ENCODE results near the gene BCL11A. TPM values are rescaled to one million over a fixed set of nuclear protein-coding genes. Genes with fewer than 3 reads are reported as not detected.

The BCL11A gene
- total RNA-seq, 1 donor from 2014 or later: 30.9 TPM

DNA sequence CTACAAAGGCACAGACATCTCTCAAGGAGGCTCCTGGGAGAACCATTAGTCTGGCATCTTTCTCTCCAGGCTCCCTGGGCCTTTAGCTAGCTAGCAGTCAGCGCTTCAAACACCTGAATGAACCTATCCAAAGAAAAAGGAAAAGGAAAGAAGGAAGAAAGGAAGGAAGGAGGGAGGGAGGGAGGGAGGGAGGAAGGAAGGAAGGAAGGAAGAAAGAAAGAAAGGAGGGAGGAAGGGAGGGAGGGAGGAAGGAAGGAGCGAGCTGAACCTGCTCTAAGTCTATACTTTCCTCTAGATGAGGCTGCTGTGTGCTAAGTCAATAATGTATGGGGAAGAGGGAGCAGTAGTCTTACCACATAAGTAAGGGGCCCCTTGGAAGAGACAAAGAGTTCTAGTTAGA, 5.1 kb upstream of the BCL11A start:
- DNase-seq: no peak

DNA sequence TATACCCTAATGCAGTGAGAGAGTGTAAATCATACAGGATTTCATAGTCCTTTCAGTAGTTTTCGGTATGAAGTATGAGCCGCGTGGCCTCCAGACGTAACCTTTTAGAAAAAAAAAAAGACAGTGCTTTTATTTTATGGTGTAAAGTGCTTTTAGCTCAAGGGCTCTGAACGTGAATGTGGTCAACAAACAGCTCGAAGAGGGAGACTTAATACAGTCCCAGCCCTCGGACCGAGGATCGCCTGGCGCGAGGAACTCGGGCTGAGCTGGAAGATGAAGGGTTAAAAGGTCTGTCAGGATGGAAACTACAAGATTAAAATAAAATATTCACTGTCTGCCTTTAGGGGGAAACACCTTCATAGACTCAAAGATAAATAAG, 4.0 kb upstream of the BCL11A start:
- DNase-seq: no peak

DNA sequence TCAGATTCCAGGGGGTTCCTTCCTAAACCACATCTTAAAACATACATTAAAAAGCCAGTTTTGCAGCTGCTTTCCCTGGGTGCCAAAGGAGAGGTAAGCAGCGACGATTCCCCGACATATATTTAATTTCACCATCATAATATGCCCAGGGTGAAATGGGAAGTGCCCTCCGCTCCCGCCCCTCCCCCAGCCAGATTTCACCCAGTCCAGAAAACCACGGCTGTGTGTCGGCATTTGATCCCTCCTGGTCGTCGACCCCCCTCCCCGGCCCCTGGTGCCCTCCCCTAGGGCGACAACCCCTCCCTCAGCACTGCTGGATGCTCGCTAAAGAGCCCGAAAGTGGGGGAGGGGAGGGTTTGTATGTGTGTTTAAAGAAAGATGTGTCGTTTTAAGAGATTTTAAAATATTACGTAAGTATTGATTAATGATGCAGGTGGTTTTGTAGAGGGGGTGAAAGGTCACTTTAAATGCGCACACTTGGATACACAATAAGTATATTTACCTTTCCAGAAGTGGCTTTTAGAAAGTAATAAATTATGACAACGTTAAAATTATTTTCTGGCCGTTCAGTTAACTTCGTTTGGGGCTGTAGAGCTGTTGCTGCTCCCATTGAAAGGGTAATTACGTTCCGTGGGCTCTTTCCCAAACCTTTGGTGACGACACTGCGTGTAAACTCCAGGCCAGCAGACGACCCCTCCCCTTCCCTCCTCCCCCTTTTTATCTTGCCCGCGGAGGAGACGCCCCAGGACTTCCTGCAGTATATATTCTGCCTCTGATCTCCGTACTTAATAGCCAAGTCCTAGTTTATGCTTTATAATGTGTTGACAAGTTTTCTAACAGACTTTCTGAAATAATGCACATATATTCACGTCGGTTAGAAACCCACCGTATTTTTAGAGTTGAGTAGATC, 3.4 kb upstream of the BCL11A start:
- no peak for DNase-seq

GRCh38 chr2:60556175-60556574, 2.7 kb upstream of the BCL11A start:
- no peak for DNase-seq

GRCh38 chr2:60555783-60556139, 2.3 kb upstream of the BCL11A start:
- DNase-seq: no peak

- peak; percentile 84 for DNase-seq
These were observed 1.8 kb upstream of the BCL11A start for GRCh38 chr2:60555066-60555782.

DNA sequence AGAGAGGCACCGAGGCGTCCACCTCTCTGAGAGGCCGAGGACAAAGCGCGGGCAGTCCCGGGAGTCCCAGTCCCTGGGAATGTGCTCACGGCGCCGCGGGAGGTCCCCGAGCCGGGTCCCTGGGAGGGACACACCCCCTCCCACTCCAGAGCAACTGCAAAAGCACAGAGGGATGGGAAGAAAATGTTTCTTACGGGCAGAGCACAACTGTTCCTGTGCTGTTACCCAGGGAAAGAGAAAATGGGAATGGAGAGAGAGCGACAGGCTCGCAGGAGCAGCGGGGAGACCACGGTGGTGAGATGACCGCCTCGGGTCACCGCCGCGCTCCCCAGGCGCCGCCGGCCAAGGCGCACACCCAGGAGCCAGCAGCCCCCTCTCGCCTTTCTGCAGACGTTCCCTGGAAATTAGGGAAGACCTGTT, 1.2 kb upstream of the BCL11A start:
- DNase-seq: no peak

- DNase-seq: no peak
These were observed 706 bp upstream of the BCL11A start for GRCh38 chr2:60554074-60554645.

- no peak for DNase-seq
These were observed 481 bp downstream of the BCL11A start for GRCh38 chr2:60552851-60553494.

DNA sequence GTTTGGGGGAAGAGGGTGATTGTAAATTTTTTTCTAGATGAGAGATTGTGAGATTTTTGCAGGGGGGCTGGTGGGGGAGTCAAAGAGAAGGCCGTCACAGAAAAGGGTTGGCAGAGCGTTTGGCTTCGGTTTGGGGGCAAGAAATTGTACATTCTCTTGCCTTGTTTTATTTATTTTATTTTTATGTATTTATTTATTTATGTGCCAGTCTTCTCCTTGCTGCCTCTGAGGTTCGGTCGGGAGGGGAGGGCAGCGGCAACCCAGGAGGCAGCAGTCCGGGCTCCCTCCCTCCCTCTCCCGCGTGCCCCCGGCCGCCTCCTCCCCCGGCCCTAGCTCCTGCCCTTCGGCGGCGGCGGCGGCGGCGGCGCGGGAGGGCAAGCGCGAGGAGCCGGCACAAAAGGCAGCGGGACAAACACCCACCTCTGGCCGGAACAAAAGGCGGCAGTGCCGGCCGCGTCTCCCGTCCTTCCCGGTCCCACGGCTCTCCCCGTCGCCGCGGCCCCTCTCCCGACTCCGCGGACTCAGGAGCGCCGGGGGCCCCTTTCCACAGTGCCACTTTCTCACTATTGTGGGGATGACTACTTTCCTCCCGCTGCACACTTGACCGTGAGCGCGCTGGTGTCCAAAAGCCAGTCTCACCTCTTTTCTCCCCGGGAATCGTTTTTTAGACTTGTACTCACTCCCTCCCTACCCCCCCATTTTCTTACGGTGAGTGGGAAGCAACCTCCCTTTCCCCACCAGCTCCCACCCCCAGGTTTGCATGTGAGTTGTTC, 1.2 kb downstream of the BCL11A start:
- no peak for DNase-seq

DNA sequence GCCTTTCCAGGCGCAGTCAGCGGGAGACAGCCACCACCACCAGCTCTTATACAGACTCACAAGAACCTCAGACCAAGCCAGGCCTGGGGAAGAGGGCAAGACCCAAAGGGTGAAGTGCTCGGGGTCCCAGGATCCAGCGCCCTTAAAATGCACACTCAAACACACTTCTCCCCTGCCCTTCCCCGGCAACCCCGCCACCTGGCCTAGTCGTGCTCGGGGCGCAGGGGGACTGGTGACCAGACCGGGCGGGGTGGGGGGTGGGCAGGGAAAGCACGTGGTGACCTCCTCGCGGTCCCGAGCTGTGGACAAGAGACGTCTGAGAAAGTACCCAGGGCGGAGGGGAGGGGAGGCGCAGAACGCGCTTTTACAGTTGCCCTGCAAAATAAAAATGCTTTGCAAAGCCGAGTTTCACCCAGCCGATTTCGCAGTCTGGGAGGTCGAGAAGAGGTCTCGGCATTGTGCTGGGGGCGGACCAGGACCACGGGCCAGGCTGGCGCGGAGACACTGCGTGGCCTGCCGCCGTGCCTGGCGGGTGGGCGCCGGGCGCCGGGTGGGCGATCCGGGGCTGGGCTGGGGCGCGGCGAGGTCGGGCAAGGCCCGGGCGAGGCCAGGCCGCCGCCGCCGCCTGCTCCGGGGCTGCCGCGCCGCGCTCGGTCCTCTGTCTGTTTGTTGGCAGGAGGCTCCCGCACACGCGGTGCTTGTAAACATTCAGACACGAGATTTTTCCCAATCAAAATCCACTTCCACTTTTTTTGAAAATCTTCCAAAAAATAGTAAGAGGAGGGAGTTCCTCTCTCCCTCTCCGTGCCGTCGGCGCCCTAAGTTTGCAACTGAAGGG, 2.0 kb downstream of the BCL11A start:
- DNase-seq: peak; percentile 52

- DNase-seq: no peak
These were observed 2.5 kb downstream of the BCL11A start for GRCh38 chr2:60550984-60551239.

GRCh38 chr2:60550178-60550983, 3.1 kb downstream of the BCL11A start:
- peak; percentile 88 for DNase-seq

GRCh38 chr2:60549928-60550177, 3.6 kb downstream of the BCL11A start:
- DNase-seq: no peak

- no peak for DNase-seq
These were observed 4.1 kb downstream of the BCL11A start for GRCh38 chr2:60549238-60549927.

DNA sequence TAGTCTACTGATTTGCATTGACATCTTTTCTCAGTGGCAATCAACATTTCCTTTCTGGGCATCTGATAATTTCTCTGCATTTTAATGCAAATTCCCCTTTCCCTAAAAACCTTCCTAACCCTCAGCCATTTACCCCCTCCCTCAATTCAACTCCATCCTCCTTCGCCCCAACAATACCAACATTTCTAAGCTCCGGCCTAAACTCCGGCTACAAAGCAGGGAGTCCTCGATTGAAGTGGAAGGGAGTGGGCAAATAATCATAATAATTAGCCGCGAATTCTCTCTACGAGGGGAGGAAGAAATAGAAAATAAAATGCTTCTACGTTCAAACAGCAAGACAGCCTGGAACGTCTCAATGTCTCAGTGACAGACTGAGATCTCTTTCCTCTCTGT, 4.6 kb downstream of the BCL11A start:
- no peak for DNase-seq

- no peak for DNase-seq
These were observed 5.1 kb downstream of the BCL11A start for GRCh38 chr2:60548311-60548710.

DNA sequence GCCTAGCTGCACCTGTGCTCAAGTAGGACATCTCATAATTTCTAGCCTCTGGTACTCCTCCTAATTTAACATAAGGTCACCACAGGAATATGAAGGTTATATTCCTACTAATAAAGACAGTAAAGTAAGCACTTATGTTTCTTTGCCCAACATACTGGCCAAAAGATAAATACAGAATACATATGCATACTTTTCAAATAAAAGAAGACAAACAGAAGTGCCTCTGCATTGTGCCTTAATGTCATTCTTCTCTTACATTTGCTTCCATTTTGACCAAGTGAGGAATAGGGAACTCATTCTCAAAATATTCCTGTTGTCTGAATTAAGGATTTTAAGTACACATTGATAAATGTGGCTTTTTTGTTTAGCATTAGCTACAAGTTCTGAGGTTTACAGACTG, 5.6 kb downstream of the BCL11A start:
- DNase-seq: no peak

DNA sequence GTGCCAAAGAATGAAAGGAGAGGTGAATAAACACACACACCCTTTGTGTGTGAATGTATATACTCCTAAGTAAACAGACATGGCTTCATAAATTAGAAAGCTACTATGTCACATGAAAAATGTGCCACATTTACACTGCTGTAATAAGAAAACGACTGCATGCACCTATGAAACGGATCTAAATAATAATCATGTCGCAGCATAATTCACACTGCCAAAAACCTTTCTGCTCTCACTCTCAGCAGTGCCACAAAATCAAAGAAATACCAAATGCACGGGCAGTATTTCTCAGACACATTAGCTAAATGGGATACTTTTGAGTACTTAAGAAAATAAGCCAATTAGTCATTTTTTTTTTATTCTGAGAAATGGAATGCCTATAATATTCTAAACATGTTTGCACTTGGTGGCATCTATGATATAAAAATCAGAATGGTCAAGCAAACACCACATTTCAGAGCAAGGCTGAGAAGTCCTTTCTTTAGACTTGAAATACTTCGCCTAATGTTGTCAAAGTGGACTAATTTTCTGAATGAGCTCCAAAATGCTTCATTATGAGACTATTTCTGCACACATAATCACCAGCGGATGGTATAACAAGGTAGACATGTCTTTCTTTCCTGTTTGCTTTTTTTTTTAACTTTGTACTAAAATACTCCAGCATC, 6.6 kb downstream of the BCL11A start:
- DNase-seq: no peak

Measured in skin of body (tissue), 2 donors.